RCC 7860 (cell line): ENCODE results near the gene NBEAL2.
"Not testable (repeated sequence)": the region's sequence is repeated elsewhere in the genome, so short reads cannot be mapped to it uniquely, and the experiment has no call there.

Experiments used
- DNase-seq: peaks from one replicate; pipeline ENCODE4 v3.0.0-alpha.2; 2015; ENCODE audit warnings: low spot score
- FAIRE-seq: peaks from 2 replicates; lab custom pipeline; 2012; peaks lifted over from hg19 to GRCh38; lab: Jason Lieb, UNC

Gene NBEAL2

GRCh38 chr3:47028146-47028545 lies 48.7 kb downstream of the NBEAL2 start:
- FAIRE-seq (no peak), DNase-seq (no peak)

GRCh38 chr3:47028667-47029066 lies 49.2 kb downstream of the NBEAL2 start:
- FAIRE-seq = no peak
- no peak for DNase-seq

GRCh38 chr3:47031041-47031440 lies 51.6 kb downstream of the NBEAL2 start:
- not testable (repeated sequence) for FAIRE-seq, DNase-seq

- DNase-seq = no peak
- FAIRE-seq = no peak
Observed at GRCh38 chr3:47034868-47035489, 55.5 kb downstream of the NBEAL2 start.

- FAIRE-seq = no peak
- no peak for DNase-seq
Observed at GRCh38 chr3:47035645-47036044, 56.2 kb downstream of the NBEAL2 start.

- FAIRE-seq = no peak
- no peak for DNase-seq
Observed at GRCh38 chr3:47036145-47036544, 56.7 kb downstream of the NBEAL2 start.

GRCh38 chr3:47037302-47037701 lies 57.8 kb downstream of the NBEAL2 start:
- not testable (repeated sequence) for DNase-seq

GRCh38 chr3:47041114-47041513 lies 61.6 kb downstream of the NBEAL2 start:
- FAIRE-seq (no peak), DNase-seq (no peak)

More at GRCh38 chr3:47037302-47037701, 57.8 kb downstream of the NBEAL2 start:
- not testable (repeated sequence) for FAIRE-seq

- no peak for DNase-seq
- no peak for FAIRE-seq
Observed at GRCh38 chr3:47042231-47042791, 62.8 kb downstream of the NBEAL2 start.

GRCh38 chr3:47047069-47047468 lies 67.6 kb downstream of the NBEAL2 start:
- DNase-seq (no peak), FAIRE-seq (no peak)

GRCh38 chr3:47047673-47048072 lies 68.2 kb downstream of the NBEAL2 start:
- no peak for DNase-seq
- no peak for FAIRE-seq

GRCh38 chr3:47054412-47054811 lies 74.9 kb downstream of the NBEAL2 start:
- DNase-seq = no peak
- FAIRE-seq = no peak

- no peak for DNase-seq
- FAIRE-seq = no peak
Observed at GRCh38 chr3:47056705-47057104, 77.2 kb downstream of the NBEAL2 start.

GRCh38 chr3:47057212-47057671 lies 77.8 kb downstream of the NBEAL2 start:
- FAIRE-seq = no peak
- no peak for DNase-seq
